ENCODE measurements around the gene RPS6KA5.

GRCh38 chr14:90993792-90994191 lies 66.6 kb downstream of the RPS6KA5 start:
- no peak for TF ChIP-seq CTCF (IDR thresholded peaks at IDR 0.05; ENCODE audit: borderline replicate concordance, extremely low read depth, low read length, poor library complexity, severe bottlenecking)
- no peak for TF ChIP-seq EZH2 (IDR thresholded peaks at IDR 0.05; ENCODE audit: borderline replicate concordance, low read depth, low read length, severe bottlenecking)
